Measurements from ENCODE around the gene TSPYL4.

The TSPYL4 gene

GRCh38 chr6:116221911-116222310 is 32.0 kb downstream of the TSPYL4 start:
- DNase-seq (ENCODE audit: low read depth), result no peak

DNA sequence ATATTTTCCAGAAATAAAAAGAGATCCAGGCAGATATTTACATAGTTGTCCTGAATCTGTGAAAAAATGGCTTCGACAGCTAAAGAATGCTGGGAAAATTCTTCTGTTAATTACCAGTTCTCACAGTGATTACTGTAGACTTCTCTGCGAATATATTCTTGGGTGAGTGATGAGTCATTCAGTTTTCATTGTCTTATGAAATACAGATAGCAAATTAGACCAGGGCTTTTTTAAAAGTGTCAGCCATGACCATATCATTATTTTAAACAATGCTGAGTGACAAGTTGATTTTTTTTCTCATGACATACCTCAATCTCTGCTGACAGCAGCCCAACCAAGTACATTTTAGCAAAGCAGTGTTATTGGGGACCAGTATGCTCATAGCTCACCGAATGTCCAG is 32.8 kb downstream of the TSPYL4 start:
- DNase-seq (ENCODE audit: low read depth), result no peak

GRCh38 chr6:116218866-116219265 is 35.0 kb downstream of the TSPYL4 start:
- no peak for DNase-seq (ENCODE audit: low read depth)

DNA sequence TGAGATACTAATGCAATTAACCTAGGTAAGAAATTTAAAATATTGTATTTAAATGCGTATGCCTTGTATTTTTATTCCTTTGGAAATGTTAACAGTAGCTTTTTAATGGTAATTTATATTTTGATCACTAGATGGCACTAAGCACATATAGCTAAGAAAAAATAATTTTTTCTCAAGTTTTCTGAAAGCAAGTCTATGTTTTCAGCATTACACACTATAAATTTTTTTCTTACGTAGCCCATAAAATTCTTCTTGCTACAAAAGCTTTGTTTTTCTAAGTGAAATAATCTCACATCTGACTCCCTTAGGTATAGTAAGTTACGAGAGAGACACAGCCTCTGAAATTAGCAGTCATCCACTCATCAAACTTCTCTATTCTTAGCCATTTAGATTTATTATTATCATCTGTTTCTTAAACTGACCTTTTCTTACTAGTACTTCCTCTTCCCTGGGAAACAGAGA is 35.7 kb downstream of the TSPYL4 start:
- no peak for DNase-seq (ENCODE audit: low read depth)

DNA sequence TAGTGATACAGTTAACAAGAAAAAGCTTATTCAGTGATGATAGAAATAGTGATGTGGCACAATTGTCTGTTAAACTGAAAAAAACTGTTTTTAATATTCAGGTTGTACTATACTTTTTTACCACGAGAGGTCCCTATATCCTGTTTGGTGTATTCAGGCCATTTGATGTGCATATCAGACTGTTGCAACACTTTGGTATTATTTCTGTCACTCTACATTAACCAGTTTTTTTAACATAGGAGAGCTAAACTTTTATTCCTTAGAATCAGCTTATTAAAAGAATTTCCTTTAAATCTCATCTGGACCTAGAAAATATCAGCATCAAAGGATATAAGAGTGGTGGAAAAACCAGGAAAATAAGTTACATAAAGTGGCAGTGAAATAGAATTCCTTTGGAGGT is 36.8 kb downstream of the TSPYL4 start:
- no peak for DNase-seq (ENCODE audit: low read depth)

DNA sequence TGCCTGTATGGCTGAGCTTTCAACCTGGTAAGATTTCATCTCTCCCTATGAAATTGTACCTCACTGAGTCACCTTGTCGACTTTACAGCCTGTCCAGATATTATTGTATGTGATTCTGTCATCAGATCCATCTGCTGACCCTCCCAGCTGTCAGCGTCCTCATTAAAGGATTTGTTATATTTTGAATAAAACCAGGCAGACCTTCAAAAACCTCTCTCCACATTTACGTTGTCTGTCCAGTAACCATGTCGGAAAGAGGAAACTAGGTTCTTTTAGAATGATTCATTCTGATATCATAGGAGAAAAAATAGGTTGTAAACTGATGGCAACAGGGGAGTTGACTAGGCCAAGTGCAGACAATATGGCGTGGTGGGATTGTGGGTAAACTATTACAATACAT is 38.5 kb downstream of the TSPYL4 start:
- no peak for DNase-seq (ENCODE audit: low read depth)

- DNase-seq (ENCODE audit: low read depth), result no peak
Measured at GRCh38 chr6:116214681-116215080, 39.2 kb downstream of the TSPYL4 start.

GRCh38 chr6:116210750-116211425 is 43.0 kb downstream of the TSPYL4 start:
- DNase-seq (ENCODE audit: low read depth), result no peak

GRCh38 chr6:116210316-116210715 is 43.6 kb downstream of the TSPYL4 start:
- no peak for DNase-seq (ENCODE audit: low read depth)

DNA sequence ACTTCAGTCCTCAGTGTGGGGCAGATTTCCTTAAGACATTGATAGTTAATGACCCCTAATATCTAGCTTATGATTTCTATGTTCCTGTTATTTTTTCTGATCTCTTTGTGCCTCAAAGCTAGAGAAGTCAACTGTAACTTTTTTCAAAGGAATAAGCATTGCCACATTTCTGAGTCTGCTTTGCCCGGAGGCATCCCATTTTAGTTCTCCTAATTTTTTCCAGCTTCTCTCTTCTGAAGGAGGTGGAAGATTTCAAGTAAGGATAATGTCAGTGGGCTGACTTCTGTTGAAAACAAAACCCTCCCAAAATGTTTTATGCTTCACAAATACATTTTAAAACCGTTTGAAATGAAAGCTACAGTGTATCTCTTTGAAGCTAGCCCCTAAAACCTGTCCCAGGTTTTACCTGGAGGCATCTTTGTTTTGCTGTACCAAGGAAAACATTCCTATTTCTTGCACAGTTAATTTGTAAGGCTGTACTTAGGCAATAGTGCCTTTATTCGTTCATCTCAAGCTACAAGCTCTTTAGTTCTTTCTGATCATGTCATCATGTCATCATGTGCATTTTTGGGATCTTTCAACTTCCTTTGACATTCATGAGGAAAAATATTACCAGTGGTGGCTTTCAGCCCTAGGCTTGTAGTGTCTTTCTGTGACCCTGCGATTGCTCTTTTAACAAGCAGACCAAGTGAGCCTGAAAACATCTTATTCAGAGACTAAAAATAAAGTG is 45.7 kb downstream of the TSPYL4 start:
- no peak for DNase-seq (ENCODE audit: low read depth)

- DNase-seq (ENCODE audit: low read depth), result no peak
Measured at GRCh38 chr6:116206231-116206903, 47.5 kb downstream of the TSPYL4 start.

- DNase-seq (ENCODE audit: low read depth), result no peak
Measured at GRCh38 chr6:116205281-116205680, 48.6 kb downstream of the TSPYL4 start.

DNA sequence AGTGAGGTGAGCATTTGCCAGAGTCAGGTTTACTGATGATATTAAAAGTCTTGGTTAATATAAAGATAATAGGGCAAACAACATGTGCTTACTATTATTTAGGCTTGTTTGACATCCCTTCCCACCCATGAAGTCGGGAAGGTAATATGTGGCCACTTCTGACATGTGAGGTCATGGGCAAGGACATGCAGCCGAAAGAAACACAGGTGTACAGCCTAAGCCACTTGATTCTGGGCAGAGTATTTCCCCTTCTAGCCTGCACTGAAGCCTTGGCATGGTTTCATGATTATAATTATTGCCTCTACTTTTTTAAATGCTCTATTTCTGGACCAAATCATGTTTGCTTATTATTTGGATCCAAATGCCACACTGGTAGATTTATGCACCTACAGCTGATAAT is 52.3 kb downstream of the TSPYL4 start:
- no peak for DNase-seq (ENCODE audit: low read depth)

DNA sequence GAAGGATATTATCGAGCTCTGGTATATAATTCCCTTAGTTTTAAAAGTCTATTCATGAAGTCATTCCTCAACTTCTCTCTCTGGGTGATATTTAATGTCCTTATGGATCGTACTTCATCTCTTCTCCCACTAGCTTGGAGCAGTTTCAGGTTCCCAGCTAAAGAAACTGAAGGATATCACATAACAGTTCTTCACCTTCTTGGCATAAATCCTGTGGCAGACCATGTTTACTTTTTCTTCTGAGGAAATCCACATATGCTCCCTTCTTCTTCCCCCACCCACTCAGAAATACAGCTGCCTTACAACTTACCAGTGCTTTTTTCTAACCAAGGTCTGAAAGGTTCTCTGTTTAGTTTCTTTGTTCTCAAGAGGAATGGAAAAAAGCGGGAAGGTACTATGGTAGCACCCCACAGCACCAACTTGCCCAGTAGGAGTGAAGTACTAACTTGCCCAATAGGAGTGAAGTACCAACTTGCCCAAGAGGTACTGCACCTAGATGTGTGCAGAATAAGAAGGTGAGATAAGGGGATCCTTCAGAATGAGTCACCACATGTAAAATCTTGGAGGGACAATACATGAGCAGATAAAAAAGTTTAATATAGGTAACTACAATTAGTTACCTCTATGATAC is 53.1 kb downstream of the TSPYL4 start:
- no peak for DNase-seq (ENCODE audit: low read depth)
